Vagina (tissue), 2 donors: ENCODE measurements around the gene ATP6V0E1. TPM values are rescaled to one million over a fixed set of nuclear protein-coding genes. Genes with fewer than 3 reads are reported as not detected.
A peak's percentile ranks its signal among the peaks of the same experiment; 100 is the strongest.

Experiments
- DNase-seq, 2 donors: peaks; one replicate each; pipeline ENCODE4 v3.0.0-alpha.2; 2017; ENCODE audit errors: extremely low spot score in 2 of 2
- H3K27ac ChIP-seq: fragments of 200-600 bp; sonication (generic); one replicate; pipeline ENCODE4 v1.5.1; 2019
- H3K27me3 ChIP-seq: fragments of 200-600 bp; sonication (generic); one replicate; pipeline ENCODE4 v1.5.1; 2019
- H3K36me3 ChIP-seq, 2 donors: fragments of 200-600 bp; sonication (generic); one replicate each; pipeline ENCODE4 v1.5.1; 2017 to 2019
- H3K4me1 ChIP-seq: fragments of 200-600 bp; sonication (generic); one replicate; pipeline ENCODE4 v1.5.1; 2019
- H3K4me3 ChIP-seq, 2 donors: fragments of 200-600 bp; sonication (generic); 1 replicate in 1 of 2; 2 replicates in 1 of 2; pipeline ENCODE4 v1.5.1; 2016 to 2019
- H3K9me3 ChIP-seq: fragments of 200-600 bp; sonication (generic); one replicate; pipeline ENCODE4 v1.5.1; 2019
- CTCF ChIP-seq, 3 experiments: fragments of 450-650 bp in 2 of 3; fragments of 200-600 bp in 1 of 3; sonication (generic) in 1 of 3; IDR thresholded peaks; one replicate each; pipeline ENCODE4 v1.5.1; 2017 to 2019; ENCODE audit warnings: antibody characterized with exemption in 3 of 3, mild to moderate bottlenecking in 2 of 3, moderate library complexity in 2 of 3
- POLR2A ChIP-seq, 2 donors: fragments of 450-650 bp; IDR thresholded peaks; one replicate each; pipeline ENCODE4 v1.6.1; 2017; ENCODE audit warnings: antibody characterized with exemption in 2 of 2, mild to moderate bottlenecking in 2 of 2, moderate library complexity in 2 of 2
- POLR2AphosphoS5 ChIP-seq, 2 donors: sonication (generic); formaldehyde crosslinking; IDR thresholded peaks; one replicate each; pipeline ENCODE4 v1.9.0; 2017; ENCODE audit warnings: antibody characterized with exemption in 2 of 2, mild to moderate bottlenecking in 2 of 2, low read depth in 1 of 2; ENCODE audit not compliant: insufficient read depth in 1 of 2
- intact Hi-C: fragments of 100-400 bp; cut with DNase I; formaldehyde crosslinking; loops from one replicate; pipeline ENCODE4 v1.15.1; 2023
- total RNA-seq: library from RNA; depleted of rRNA; stranded (reverse); fragments of >200 nt; gene quantifications from one replicate; pipeline ENCODE4 v1.2.3, GENCODE V29; 2016

The ATP6V0E1 gene
- total RNA-seq, 1 donor from 2014 or later = 121 TPM

- intact Hi-C loops = no loop called here
- DNase-seq = no peak
- H3K36me3 ChIP-seq = peaks cover 0 to 24% of the 10 kb centered on the region in 2 donors
- H3K4me3 ChIP-seq = no peak overlapping the region
- no peak for TF ChIP-seq POLR2A (IDR thresholded peaks at IDR 0.05)
- TF ChIP-seq CTCF (IDR thresholded peaks at IDR 0.05) = no peak
- no peak for TF ChIP-seq POLR2AphosphoS5 (IDR thresholded peaks at IDR 0.05; ENCODE audit: insufficient read depth in 1 of 2, low read depth in 1 of 2)
- H3K9me3 ChIP-seq = no peaks in the 10 kb centered on the region
- H3K27ac ChIP-seq = no peak overlapping the region
- H3K4me1 ChIP-seq = peaks cover 4% of the 10 kb centered on the region
- no peaks in the 10 kb centered on the region for H3K27me3 ChIP-seq
Observed at GRCh38 chr5:172949426-172949825, 34.1 kb upstream of the ATP6V0E1 start.

GRCh38 chr5:172950176-172950965 lies 33.2 kb upstream of the ATP6V0E1 start:
- no peak for DNase-seq
- intact Hi-C loops = no loop called here

GRCh38 chr5:172951371-172952033 lies 32.1 kb upstream of the ATP6V0E1 start:
- Histone ChIP-seq H3K36me3 (peaks cover 0 to 14% of the 10 kb centered on the region in 2 donors), H3K27me3 (no peaks in the 10 kb centered on the region), H3K4me3 (no peak overlapping the region), H3K9me3 (no peaks in the 10 kb centered on the region), H3K27ac (no peak overlapping the region), H3K4me1 (peaks cover 4% of the 10 kb centered on the region)
- intact Hi-C loops = no loop called here
- DNase-seq = no peak
- TF ChIP-seq POLR2AphosphoS5 (IDR thresholded peaks at IDR 0.05; ENCODE audit: insufficient read depth in 1 of 2, low read depth in 1 of 2) = peak in 1 of 2 donors; percentile 31
- TF ChIP-seq POLR2A (IDR thresholded peaks at IDR 0.05) = no peak

More at GRCh38 chr5:172950176-172950965, 33.2 kb upstream of the ATP6V0E1 start:
- H3K36me3 ChIP-seq = peaks cover 0 to 24% of the 10 kb centered on the region in 2 donors
- H3K4me3 ChIP-seq = no peak overlapping the region
- H3K4me1 ChIP-seq = peaks cover 4% of the 10 kb centered on the region
- no peaks in the 10 kb centered on the region for H3K9me3 ChIP-seq
- H3K27ac ChIP-seq = no peak overlapping the region
- TF ChIP-seq POLR2AphosphoS5 (IDR thresholded peaks at IDR 0.05; ENCODE audit: insufficient read depth in 1 of 2, low read depth in 1 of 2) = no peak
- no peak for TF ChIP-seq POLR2A (IDR thresholded peaks at IDR 0.05)
- no peaks in the 10 kb centered on the region for H3K27me3 ChIP-seq

- intact Hi-C loops = no loop called here
- Histone ChIP-seq H3K27me3 (no peaks in the 10 kb centered on the region), H3K36me3 (peaks cover 0 to 13% of the 10 kb centered on the region in 2 donors), H3K4me3 (no peak overlapping the region), H3K27ac (no peak overlapping the region), H3K9me3 (no peaks in the 10 kb centered on the region), H3K4me1 (peaks cover 4% of the 10 kb centered on the region)
- TF ChIP-seq CTCF (IDR thresholded peaks at IDR 0.05) (no peak), POLR2AphosphoS5 (IDR thresholded peaks at IDR 0.05; ENCODE audit: insufficient read depth in 1 of 2, low read depth in 1 of 2) (no peak), POLR2A (IDR thresholded peaks at IDR 0.05) (no peak)
- no peak for DNase-seq
Observed at GRCh38 chr5:172952034-172952511, 31.5 kb upstream of the ATP6V0E1 start.

GRCh38 chr5:172953776-172954675 lies 29.5 kb upstream of the ATP6V0E1 start:
- TF ChIP-seq CTCF (IDR thresholded peaks at IDR 0.05) (no peak), POLR2AphosphoS5 (IDR thresholded peaks at IDR 0.05; ENCODE audit: insufficient read depth in 1 of 2, low read depth in 1 of 2) (no peak), POLR2A (IDR thresholded peaks at IDR 0.05) (no peak)
- intact Hi-C loops = no loop called here
- H3K9me3 ChIP-seq = no peaks in the 10 kb centered on the region
- H3K4me3 ChIP-seq = no peak overlapping the region
- no peak overlapping the region for H3K27ac ChIP-seq
- DNase-seq = no peak
- H3K4me1 ChIP-seq = peaks cover 11% of the 10 kb centered on the region
- no peaks in the 10 kb centered on the region for H3K27me3 ChIP-seq
- H3K36me3 ChIP-seq = peaks cover 0 to 13% of the 10 kb centered on the region in 2 donors
